ENCODE data around the gene FAM168A.
"Not testable (repeated sequence)": the region's sequence is repeated elsewhere in the genome, so short reads cannot be mapped to it uniquely, and the experiment has no call there.

Gene FAM168A

DNA sequence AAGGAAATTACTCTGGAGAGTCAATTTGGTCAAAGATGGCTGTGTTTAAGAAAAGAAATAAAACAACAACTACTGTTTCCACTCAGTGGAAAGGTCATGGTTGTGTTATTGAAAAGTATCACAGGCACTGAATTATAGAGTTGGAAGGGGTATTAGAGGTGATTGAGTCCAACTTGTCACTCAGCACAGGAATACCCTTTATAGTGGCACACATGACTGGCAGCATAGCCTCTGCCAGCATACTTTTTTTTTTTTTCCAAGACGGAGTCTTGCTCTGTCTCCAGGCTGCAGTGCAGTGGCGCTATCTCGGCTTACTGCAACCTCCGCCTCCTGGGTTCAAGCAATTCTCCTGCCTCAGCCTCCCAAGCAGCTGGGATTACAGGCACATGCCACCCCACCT is 161.1 kb downstream of the FAM168A start:
- H3K9me3 ChIP-seq (ENCODE audit: low read length); H3K36me3 ChIP-seq (ENCODE audit: insufficient read depth, low read length); H2AFZ ChIP-seq (ENCODE audit: low read depth, low read length); H3K27me3 ChIP-seq (ENCODE audit: insufficient read depth, low read length); H3K4me3 ChIP-seq (ENCODE audit: low read length): not testable (repeated sequence)
- peaks cover 13% of the 10 kb centered on the region for H3K4me1 ChIP-seq (ENCODE audit: insufficient read depth, low read length)

DNA sequence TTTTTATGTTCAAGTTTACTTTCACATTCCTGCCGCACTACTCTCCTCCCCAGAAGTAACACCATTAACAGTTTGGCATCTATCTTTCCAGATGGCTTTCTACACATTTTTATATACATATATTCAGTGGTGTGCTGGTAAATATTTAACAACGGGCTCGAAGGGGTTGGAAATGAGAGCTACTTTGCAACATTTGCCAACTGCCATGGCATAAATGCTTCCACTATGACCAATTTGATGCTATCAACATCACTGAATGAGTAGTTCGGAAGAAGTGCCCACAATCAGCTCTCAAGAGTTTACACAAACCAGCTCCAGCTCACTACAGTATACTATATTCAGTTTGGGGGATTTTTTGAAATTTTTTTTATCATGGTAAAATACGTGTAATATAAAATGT is 166.5 kb downstream of the FAM168A start:
- H3K9me3 ChIP-seq (ENCODE audit: low read length) = no peaks in the 10 kb centered on the region
- H2AFZ ChIP-seq (ENCODE audit: low read depth, low read length) = no peak overlapping the region
- no peaks in the 10 kb centered on the region for H3K36me3 ChIP-seq (ENCODE audit: insufficient read depth, low read length)
- no peaks in the 10 kb centered on the region for H3K27me3 ChIP-seq (ENCODE audit: insufficient read depth, low read length)
- peaks cover 16% of the 10 kb centered on the region for H3K4me1 ChIP-seq (ENCODE audit: insufficient read depth, low read length)
- H3K4me3 ChIP-seq (ENCODE audit: low read length) = no peak overlapping the region

DNA sequence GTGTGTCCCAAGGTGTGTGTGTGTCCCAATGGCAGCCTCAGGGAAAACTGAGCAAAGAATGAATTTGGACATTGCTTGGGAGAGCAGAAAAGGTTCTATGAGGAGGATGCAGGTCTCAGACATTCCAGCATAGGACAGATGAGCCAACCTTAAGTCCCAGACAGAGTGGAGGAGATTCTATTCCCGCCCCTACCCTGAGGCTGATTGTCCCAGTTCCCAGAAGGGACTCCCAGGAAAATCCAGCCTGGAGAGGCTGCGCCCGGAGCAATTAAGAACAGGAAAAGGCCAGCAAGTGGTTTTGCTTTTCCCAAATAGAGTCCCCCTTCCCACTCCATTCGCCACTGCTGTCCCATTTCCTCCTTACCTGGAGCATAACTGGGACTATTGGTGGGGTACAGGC is 167.6 kb downstream of the FAM168A start:
- Histone ChIP-seq H3K4me1 (ENCODE audit: insufficient read depth, low read length) (peaks cover 12% of the 10 kb centered on the region), H3K9me3 (ENCODE audit: low read length) (no peaks in the 10 kb centered on the region), H2AFZ (ENCODE audit: low read depth, low read length) (no peak overlapping the region), H3K36me3 (ENCODE audit: insufficient read depth, low read length) (no peaks in the 10 kb centered on the region), H3K4me3 (ENCODE audit: low read length) (no peak overlapping the region), H3K27me3 (ENCODE audit: insufficient read depth, low read length) (no peaks in the 10 kb centered on the region)

DNA sequence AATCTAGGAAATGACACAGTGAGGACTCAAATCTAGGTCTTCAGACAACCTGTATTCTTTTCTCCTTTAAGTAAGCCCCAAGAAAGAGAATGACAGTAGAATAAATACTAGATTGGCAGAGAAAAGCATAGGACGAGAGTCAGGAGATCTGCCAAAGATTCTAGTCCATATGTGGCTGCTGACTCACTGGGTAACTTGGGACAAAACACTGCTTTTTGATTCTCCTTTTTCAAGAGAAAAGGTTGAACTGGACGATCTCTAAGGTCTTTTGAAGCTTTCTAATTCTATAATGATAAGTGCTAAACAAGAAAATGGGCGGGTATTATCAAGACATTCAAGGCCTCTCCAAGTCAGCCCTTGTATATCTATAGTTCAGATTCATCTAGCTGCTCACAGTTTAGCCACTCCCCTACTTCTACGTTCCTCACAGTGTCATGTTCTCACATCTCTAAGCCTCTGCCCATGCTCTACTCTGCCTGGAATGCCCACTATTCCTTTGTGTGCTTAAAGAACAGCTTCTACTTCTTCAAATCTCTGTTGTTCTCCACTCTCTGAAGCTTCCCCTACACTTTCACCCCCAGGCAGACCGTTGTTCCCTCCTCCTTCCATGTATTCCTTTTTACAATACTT is 168.7 kb downstream of the FAM168A start:
- Histone ChIP-seq H3K36me3 (ENCODE audit: insufficient read depth, low read length) (no peaks in the 10 kb centered on the region), H3K9me3 (ENCODE audit: low read length) (no peaks in the 10 kb centered on the region), H3K4me1 (ENCODE audit: insufficient read depth, low read length) (peaks cover 3% of the 10 kb centered on the region), H3K27me3 (ENCODE audit: insufficient read depth, low read length) (no peaks in the 10 kb centered on the region), H3K4me3 (ENCODE audit: low read length) (no peak overlapping the region), H2AFZ (ENCODE audit: low read depth, low read length) (no peak overlapping the region)

DNA sequence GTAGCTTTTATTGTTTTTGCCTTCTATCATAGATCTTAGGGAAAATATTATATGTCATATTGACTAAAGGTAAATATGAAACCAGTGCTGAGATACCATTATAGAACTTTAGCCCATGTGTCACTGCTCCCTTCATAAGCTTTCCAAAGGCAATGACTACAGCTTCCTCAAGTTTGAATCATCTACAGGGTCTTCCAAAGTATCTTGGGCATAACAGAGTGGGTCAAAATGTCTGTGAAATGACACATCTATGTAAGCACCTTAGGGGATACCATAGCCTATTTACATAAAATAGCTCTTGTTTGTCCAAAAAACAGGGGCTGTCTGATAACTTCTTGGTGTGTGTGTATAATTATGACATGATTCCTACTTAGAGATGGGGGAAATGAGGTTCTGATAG is 169.2 kb downstream of the FAM168A start:
- no peaks in the 10 kb centered on the region for H3K9me3 ChIP-seq (ENCODE audit: low read length)
- no peaks in the 10 kb centered on the region for H3K36me3 ChIP-seq (ENCODE audit: insufficient read depth, low read length)
- no peak overlapping the region for H3K4me3 ChIP-seq (ENCODE audit: low read length)
- no peaks in the 10 kb centered on the region for H3K27me3 ChIP-seq (ENCODE audit: insufficient read depth, low read length)
- peaks cover 3% of the 10 kb centered on the region for H3K4me1 ChIP-seq (ENCODE audit: insufficient read depth, low read length)
- no peak overlapping the region for H2AFZ ChIP-seq (ENCODE audit: low read depth, low read length)

DNA sequence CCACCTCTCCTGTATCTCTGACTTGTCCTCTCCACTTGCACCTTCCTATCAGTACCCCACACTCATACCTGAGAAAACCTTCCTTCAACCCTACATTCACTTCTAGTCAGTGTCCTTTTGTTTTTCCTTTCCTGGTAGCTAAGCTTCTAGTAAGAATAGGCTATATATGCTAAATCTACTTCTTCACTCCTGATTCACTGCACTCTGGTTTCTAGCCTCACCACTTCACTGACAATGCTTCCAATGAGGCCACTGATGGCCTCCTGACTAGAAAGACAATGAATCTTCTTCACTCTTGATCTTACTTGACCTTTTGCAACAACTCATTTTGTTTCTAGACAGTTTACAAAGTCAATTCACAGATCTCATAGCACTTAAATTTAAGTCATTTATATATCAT is 169.7 kb downstream of the FAM168A start:
- peaks cover 3% of the 10 kb centered on the region for H3K4me1 ChIP-seq (ENCODE audit: insufficient read depth, low read length)
- no peak overlapping the region for H2AFZ ChIP-seq (ENCODE audit: low read depth, low read length)
- no peaks in the 10 kb centered on the region for H3K27me3 ChIP-seq (ENCODE audit: insufficient read depth, low read length)
- H3K4me3 ChIP-seq (ENCODE audit: low read length) = no peak overlapping the region
- no peaks in the 10 kb centered on the region for H3K9me3 ChIP-seq (ENCODE audit: low read length)
- no peaks in the 10 kb centered on the region for H3K36me3 ChIP-seq (ENCODE audit: insufficient read depth, low read length)

DNA sequence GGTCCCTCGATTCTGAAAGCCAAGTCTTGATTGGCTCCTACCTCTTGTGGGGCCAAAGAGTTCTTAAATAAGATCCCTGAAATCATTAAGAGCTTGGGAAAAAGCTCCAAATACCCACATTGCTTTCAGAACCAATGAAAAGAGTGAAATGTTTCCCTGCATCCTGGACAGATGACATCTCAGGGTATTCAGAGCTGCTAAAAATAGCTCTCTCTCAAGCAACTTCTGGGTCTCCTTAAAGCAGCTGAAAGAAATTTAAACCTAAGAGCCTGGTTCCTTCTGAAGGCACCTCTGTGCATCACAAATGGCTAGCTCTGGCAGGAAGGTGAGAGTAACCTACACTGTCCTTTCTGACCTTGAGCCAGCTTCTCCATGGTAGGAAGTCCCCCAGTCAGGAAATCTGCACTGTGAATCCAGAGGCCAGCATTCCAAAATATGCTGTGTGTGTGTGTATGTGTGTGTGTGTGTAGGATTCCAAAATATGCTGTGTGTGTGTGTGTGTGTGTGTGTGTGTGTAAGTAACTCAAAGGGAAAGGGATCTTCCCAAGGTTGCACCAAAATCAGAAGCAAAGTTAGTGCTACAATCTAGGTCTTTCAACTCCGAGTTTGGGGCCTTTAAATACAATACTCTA is 171.6 kb downstream of the FAM168A start:
- Histone ChIP-seq H2AFZ (ENCODE audit: low read depth, low read length) (no peak overlapping the region), H3K27me3 (ENCODE audit: insufficient read depth, low read length) (no peaks in the 10 kb centered on the region), H3K36me3 (ENCODE audit: insufficient read depth, low read length) (no peaks in the 10 kb centered on the region), H3K9me3 (ENCODE audit: low read length) (no peaks in the 10 kb centered on the region), H3K4me3 (ENCODE audit: low read length) (no peak overlapping the region), H3K4me1 (ENCODE audit: insufficient read depth, low read length) (peaks cover 10% of the 10 kb centered on the region)

DNA sequence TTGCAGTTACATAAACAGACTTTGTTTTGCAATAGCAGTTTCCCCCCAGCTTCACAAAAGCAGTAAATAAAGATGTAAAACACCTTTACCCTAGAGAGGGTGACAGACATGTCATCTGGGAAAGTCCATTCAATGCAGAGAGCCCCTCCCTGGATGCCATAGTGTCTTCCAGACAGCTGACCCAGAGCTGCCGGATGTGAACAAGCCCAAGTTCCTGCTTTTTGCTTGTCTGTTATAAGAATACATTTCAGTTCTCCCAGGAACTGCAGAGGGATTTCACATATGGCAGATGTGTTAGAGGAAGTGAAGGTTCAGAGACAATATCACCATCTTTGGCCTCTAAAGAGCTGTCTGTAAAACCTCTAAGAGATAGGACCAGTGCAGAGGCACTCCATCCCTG is 172.8 kb downstream of the FAM168A start:
- H3K36me3 ChIP-seq (ENCODE audit: insufficient read depth, low read length) = no peaks in the 10 kb centered on the region
- no peak overlapping the region for H3K4me3 ChIP-seq (ENCODE audit: low read length)
- H2AFZ ChIP-seq (ENCODE audit: low read depth, low read length) = no peak overlapping the region
- peaks cover 12% of the 10 kb centered on the region for H3K4me1 ChIP-seq (ENCODE audit: insufficient read depth, low read length)
- no peaks in the 10 kb centered on the region for H3K27me3 ChIP-seq (ENCODE audit: insufficient read depth, low read length)
- no peaks in the 10 kb centered on the region for H3K9me3 ChIP-seq (ENCODE audit: low read length)

DNA sequence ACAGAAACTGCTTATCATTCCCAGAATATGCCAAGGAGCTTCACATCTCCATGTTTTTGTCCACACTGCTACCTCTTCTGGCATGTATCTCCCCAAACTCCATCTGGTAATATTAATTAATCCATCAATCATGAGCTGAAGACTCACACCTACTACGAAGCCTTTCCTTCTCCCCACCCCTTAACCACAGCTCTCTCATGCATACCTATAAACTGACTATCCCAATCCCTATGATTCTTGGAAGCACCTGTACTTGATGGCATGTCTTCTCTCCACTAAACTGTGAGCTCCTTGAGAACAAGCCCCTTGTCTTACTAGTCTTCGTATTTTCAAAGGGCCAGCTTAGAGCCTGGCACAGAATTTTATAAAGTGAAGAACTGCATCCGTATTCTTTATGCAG is 174.4 kb downstream of the FAM168A start:
- Histone ChIP-seq H3K4me1 (ENCODE audit: insufficient read depth, low read length) (peaks cover 12% of the 10 kb centered on the region), H3K36me3 (ENCODE audit: insufficient read depth, low read length) (peaks cover 7% of the 10 kb centered on the region), H3K27me3 (ENCODE audit: insufficient read depth, low read length) (no peaks in the 10 kb centered on the region), H3K9me3 (ENCODE audit: low read length) (peaks cover 2% of the 10 kb centered on the region), H3K4me3 (ENCODE audit: low read length) (no peak overlapping the region), H2AFZ (ENCODE audit: low read depth, low read length) (no peak overlapping the region)

DNA sequence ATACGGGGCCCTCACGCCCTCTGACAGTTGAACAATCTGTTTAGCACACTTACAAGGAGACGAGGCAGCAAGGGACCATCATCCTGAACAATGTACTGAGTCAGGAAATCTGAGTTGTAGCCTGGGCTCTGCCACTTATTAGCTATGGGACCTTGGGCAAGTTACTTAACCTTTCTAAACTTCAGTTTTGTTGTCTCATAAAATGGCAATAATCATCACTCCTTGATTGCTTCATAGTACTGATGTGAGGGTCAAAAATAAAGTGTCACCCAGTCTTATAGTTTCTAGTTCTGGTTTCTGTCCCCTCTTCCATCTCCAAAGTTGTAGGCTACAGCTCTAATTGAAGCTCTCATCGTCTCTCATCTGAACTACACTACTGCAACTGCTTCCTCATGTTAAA is 175.0 kb downstream of the FAM168A start:
- Histone ChIP-seq H3K4me3 (ENCODE audit: low read length) (no peak overlapping the region), H3K4me1 (ENCODE audit: insufficient read depth, low read length) (peaks cover 9% of the 10 kb centered on the region)

DNA sequence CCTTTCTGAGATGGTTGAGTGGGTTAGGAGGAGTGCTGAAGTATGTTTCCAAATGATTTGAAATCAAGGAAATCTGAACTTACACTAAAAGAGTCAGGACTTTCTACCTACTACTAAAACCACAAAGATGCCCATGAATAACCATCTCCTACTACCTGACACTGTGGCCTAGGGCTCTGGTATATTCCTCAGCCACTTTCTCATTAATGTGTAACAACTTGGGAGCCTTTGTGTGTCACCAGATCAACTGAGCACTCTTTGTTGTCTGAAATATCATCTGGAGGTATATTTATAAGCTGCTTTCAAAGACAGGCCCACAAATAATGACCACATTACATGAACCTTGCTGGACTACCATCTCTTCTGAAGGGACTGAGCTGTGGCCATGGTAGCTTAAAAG is 177.8 kb downstream of the FAM168A start:
- Histone ChIP-seq H3K27me3 (ENCODE audit: insufficient read depth, low read length) (no peaks in the 10 kb centered on the region), H2AFZ (ENCODE audit: low read depth, low read length) (no peak overlapping the region), H3K4me3 (ENCODE audit: low read length) (no peak overlapping the region), H3K9me3 (ENCODE audit: low read length) (peaks cover 2% of the 10 kb centered on the region), H3K36me3 (ENCODE audit: insufficient read depth, low read length) (peaks cover 20% of the 10 kb centered on the region), H3K4me1 (ENCODE audit: insufficient read depth, low read length) (peaks cover 8% of the 10 kb centered on the region)

More for the DNA sequence above, 175.0 kb downstream of the FAM168A start:
- no peak overlapping the region for H2AFZ ChIP-seq (ENCODE audit: low read depth, low read length)
- H3K36me3 ChIP-seq (ENCODE audit: insufficient read depth, low read length) = peaks cover 13% of the 10 kb centered on the region
- H3K27me3 ChIP-seq (ENCODE audit: insufficient read depth, low read length) = no peaks in the 10 kb centered on the region
- peaks cover 2% of the 10 kb centered on the region for H3K9me3 ChIP-seq (ENCODE audit: low read length)

DNA sequence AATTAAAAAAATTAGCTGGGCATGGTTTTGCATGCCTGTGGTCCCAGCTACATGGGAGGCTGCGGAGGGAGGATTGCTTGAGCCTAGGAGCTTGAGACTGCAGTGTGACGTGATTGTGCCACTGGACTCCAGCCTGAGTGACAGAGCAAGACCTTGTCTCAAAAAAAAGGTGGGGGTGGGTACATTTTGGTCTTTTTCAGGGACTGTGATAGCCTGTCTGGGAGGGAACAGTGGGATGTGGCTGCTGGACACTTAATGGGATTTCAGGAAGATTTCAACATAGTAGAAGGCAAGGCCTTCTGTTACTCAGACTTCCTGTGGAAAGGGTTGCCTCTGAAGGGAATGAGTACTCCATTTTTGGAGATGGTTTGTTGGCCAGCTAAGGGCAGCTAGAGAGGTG is 181.1 kb downstream of the FAM168A start:
- Histone ChIP-seq H3K9me3 (ENCODE audit: low read length) (peaks cover 2% of the 10 kb centered on the region), H2AFZ (ENCODE audit: low read depth, low read length) (no peak overlapping the region), H3K4me3 (ENCODE audit: low read length) (no peak overlapping the region), H3K27me3 (ENCODE audit: insufficient read depth, low read length) (no peaks in the 10 kb centered on the region), H3K4me1 (ENCODE audit: insufficient read depth, low read length) (peaks cover 19% of the 10 kb centered on the region), H3K36me3 (ENCODE audit: insufficient read depth, low read length) (peaks cover 20% of the 10 kb centered on the region)

DNA sequence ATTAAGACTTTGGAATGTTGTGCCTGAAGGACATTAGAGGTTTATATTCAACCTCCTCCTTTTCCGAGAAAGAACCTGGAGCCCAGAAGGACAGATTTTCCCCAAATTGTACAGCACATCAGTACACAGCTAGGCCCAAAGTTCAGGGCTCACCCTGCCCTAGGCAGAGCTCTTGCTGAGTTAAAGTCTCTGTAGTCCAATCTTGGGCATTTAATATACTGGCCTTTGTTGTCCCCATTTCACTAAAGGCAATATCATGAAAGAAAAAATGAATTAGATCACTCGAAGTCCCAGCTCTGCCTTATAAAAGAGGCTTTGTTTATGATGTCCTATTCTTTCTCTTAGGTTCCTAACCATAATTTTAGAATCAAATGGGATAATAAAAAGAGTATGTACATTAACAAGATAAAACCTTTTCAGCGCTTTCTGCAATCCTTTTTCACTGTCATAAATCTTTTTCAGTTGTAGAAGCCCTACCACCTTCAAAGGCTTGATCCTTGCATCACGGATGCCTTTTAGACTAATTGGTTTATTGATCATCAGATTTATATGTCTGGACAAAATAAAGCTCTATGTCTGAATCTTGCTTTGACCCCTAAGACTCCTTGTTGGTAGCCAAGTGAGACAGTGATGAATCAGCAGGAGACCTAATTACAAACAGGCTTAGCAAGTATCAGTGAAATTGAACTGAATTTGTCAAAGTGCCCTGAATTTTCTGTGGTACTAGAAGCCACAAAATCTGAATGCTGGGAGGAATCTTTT is 181.9 kb downstream of the FAM168A start:
- H3K9me3 ChIP-seq (ENCODE audit: low read length) = peaks cover 2% of the 10 kb centered on the region
- peaks cover 13% of the 10 kb centered on the region for H3K4me1 ChIP-seq (ENCODE audit: insufficient read depth, low read length)
- H3K4me3 ChIP-seq (ENCODE audit: low read length) = no peak overlapping the region
- H2AFZ ChIP-seq (ENCODE audit: low read depth, low read length) = no peak overlapping the region
- H3K27me3 ChIP-seq (ENCODE audit: insufficient read depth, low read length) = no peaks in the 10 kb centered on the region
- peaks cover 25% of the 10 kb centered on the region for H3K36me3 ChIP-seq (ENCODE audit: insufficient read depth, low read length)
